Measurements from ENCODE around the gene NBR1. TPM values are rescaled to one million over a fixed set of nuclear protein-coding genes. Genes with fewer than 3 reads are reported as not detected.

Gene NBR1
- total and polyA plus RNA-seq, 2 of the 8 experiments (the other 6 are each of a cell fraction or from before 2014, with no cell fraction given): 13.5 to 36.0 TPM

- H3K79me1 ChIP-seq (ENCODE audit: low read depth, low read length): no peaks in the 10 kb centered on the region
- no peak overlapping the region for H2AK5ac ChIP-seq (ENCODE audit: low read depth, low read length)
- H3K23ac ChIP-seq (ENCODE audit: insufficient read length): no peak overlapping the region
- DNase-seq (ENCODE audit: low read depth in 1 of 2, low spot score in 2 of 2) (no peak), FAIRE-seq (no peak)
- ChIA-PET CTCF (ENCODE audit: partially characterized antibody) (interaction anchor here (0.6 to 1.6 kb wide), 4 partner anchors 24 to 197 kb away, joined by 3 to 5 read pairs (median 4); no protein-coding TSS in a partner anchor), POLR2A (ENCODE audit: partially characterized antibody) (interaction anchor here (0.7 to 10.3 kb wide), 4 partner anchors 11 to 101 kb away, joined by 3 to 123 read pairs (median 6); partner anchors contain the start of gene BRCA1)
- no peak overlapping the region for H3K14ac ChIP-seq (ENCODE audit: insufficient read length)
- no peak overlapping the region for H3K9ac ChIP-seq (replicated peaks in 1 of 4; ENCODE audit: extremely low read depth in 1 of 4, low read depth in 3 of 4, low read length in 3 of 4)
- no peak overlapping the region for H3K27ac ChIP-seq (ENCODE audit: low read depth, low read length)
- H3K18ac ChIP-seq (ENCODE audit: extremely low read depth, low read length): no peak overlapping the region
- no peak overlapping the region for H2BK120ac ChIP-seq (replicated peaks; ENCODE audit: low read depth, low read length)
- peaks cover 0 to 2% (median 0%) of the 10 kb centered on the region in 4 experiments; a peak in 1 of 8 replicates for H3K36me3 ChIP-seq (ENCODE audit: control insufficient read depth in 2 of 4, insufficient read depth in 4 of 4, low read length in 3 of 4)
- no peak overlapping the region for H4K5ac ChIP-seq (ENCODE audit: insufficient read length, low read depth, low read length)
- H3K56ac ChIP-seq (replicated peaks; ENCODE audit: insufficient read length, low read depth, low read length): no peak overlapping the region
- no peak overlapping the region for H3K4ac ChIP-seq (replicated peaks; ENCODE audit: insufficient read length, low read depth, low read length)
- H3K79me2 ChIP-seq (ENCODE audit: control insufficient read depth in 1 of 2, insufficient read depth in 2 of 2, low read length in 2 of 2): no peaks in the 10 kb centered on the region
- peaks cover 8% of the 10 kb centered on the region; the same call in 1 of the 2 replicates for H3K23me2 ChIP-seq (ENCODE audit: low read depth, low read length)
- no peak overlapping the region for H2BK20ac ChIP-seq (ENCODE audit: low read length)
- no peak overlapping the region for H2AFZ ChIP-seq (ENCODE audit: low read length)
- no peak overlapping the region for H4K8ac ChIP-seq (ENCODE audit: extremely low read depth, insufficient read depth, low read length)
- H4K20me1 ChIP-seq (replicated peaks in 1 of 2; ENCODE audit: control insufficient read depth in 1 of 2, insufficient read depth in 2 of 2, low read length in 2 of 2): no peaks in the 10 kb centered on the region
- peaks cover 0 to 5% (median 3%) of the 10 kb centered on the region in 4 experiments; a peak in 4 of 7 replicates for H3K4me1 ChIP-seq (replicated peaks in 1 of 4; ENCODE audit: control insufficient read depth in 3 of 4, insufficient read depth in 4 of 4, low read length in 3 of 4)
- 94% methylated on average over 3 of the region's 3 CpGs; no CpG with 5 or more reads in 1 of the 2 experiments for WGBS, 2 experiments (ENCODE audit: extremely low coverage in 1 of 2, insufficient coverage in 1 of 2, insufficient read length in 1 of 2, insufficient replicate concordance in 2 of 2, low coverage in 1 of 2, low lambda C conversion rate in 2 of 2, missing lambda C conversion rate in 1 of 2)
- H3K4me3 ChIP-seq (ENCODE audit: extremely low read depth in 1 of 4, insufficient read depth in 2 of 4, low read depth in 3 of 4, low read length in 4 of 4): no peak overlapping the region
- no peak overlapping the region for H2BK15ac ChIP-seq (ENCODE audit: low read length)
- H4K91ac ChIP-seq (replicated peaks; ENCODE audit: insufficient read length, low read length): no peak overlapping the region
- no peaks in the 10 kb centered on the region; a peak in 1 of 4 replicates for H3K9me3 ChIP-seq (ENCODE audit: insufficient read depth in 2 of 2, low read depth in 1 of 2, low read length in 1 of 2)
- no peak overlapping the region for H2BK5ac ChIP-seq (ENCODE audit: low read depth, low read length)
- peaks cover 0 to 2% (median 0%) of the 10 kb centered on the region in 4 experiments; a peak in 1 of 7 replicates for H3K27me3 ChIP-seq (replicated peaks in 1 of 4; ENCODE audit: control insufficient read depth in 3 of 4, extremely low read depth in 1 of 4, insufficient read depth in 3 of 4, low read length in 3 of 4)
- no peak overlapping the region for H3K4me2 ChIP-seq (ENCODE audit: insufficient read depth in 1 of 2, low read depth in 2 of 2, low read length in 2 of 2)
- no peak overlapping the region for H2BK12ac ChIP-seq (ENCODE audit: low read depth, low read length)
- TF ChIP-seq TBP (IDR thresholded peaks at IDR 0.05; ENCODE audit: low read depth, low read length): no peak
- TF ChIP-seq GABPA (IDR thresholded peaks at IDR 0.05; ENCODE audit: borderline replicate concordance, insufficient read depth, low read length): no peak
- no peak for TF ChIP-seq EP300 (IDR thresholded peaks at IDR 0.05; ENCODE audit: borderline replicate concordance in 1 of 2, low read depth in 2 of 2, low read length in 2 of 2)
- TF ChIP-seq BACH1 (IDR thresholded peaks at IDR 0.05; ENCODE audit: low read length): no peak
- no peak for TF ChIP-seq ATF2 (IDR thresholded peaks at IDR 0.05; ENCODE audit: low read length)
- no peak for TF ChIP-seq ATF3 (IDR thresholded peaks at IDR 0.05; ENCODE audit: insufficient read depth, low read depth, low read length)
- TF ChIP-seq SAP30 (IDR thresholded peaks at IDR 0.05; ENCODE audit: insufficient read depth, insufficient replicate concordance, low read length): no peak
- no peak for TF ChIP-seq CTBP2 (IDR thresholded peaks at IDR 0.05; ENCODE audit: borderline replicate concordance, insufficient read depth, insufficient read length, low read length)
- TF ChIP-seq ASH2L (IDR thresholded peaks at IDR 0.05; ENCODE audit: low read length): no peak
- TF ChIP-seq SRF (IDR thresholded peaks at IDR 0.05; ENCODE audit: low read depth, low read length): no peak
- no peak for TF ChIP-seq HDAC6 (IDR thresholded peaks at IDR 0.05; ENCODE audit: low read depth, low read length)
Observed at GRCh38 chr17:43215341-43215740, 44.3 kb downstream of the NBR1 start.
